GM10248 (cell line): ENCODE measurements around the gene ADAM10.

Experiments used
- CTCF ChIA-PET: fragments of 300-600 bp; sonication (Branson Sonifier 250); formaldehyde crosslinking; extraction: SDS; loops from one replicate; lab custom pipeline; 2021; ENCODE audit warnings: antibody characterized with exemption; lab: Yijun Ruan, JAX
- POLR2A ChIA-PET: fragments of 350-650 bp; sonication (Branson Sonifier 250); formaldehyde crosslinking; extraction: SDS; loops from one replicate; lab custom pipeline; 2020; ENCODE audit warnings: antibody characterized with exemption; lab: Yijun Ruan, JAX
- DNase-seq: peaks from one replicate; pipeline ENCODE4 v3.0.0; 2012; ENCODE audit errors: extremely low spot score
- CTCF ChIP-seq: IDR thresholded peaks from 2 replicates; pipeline ENCODE4 v1.5.1; 2012; ENCODE audit warnings: mild to moderate bottlenecking, low read depth; ENCODE audit errors: extremely low read depth, missing control alignments, control extremely low read depth

ADAM10 gene

GRCh38 chr15:58690703-58691102 is 58.8 kb downstream of the ADAM10 start:
- ChIA-PET CTCF (interaction anchor here (0.8 to 1.3 kb wide), 2 partner anchors 12 to 16 kb away, joined by 3 read pairs; no protein-coding TSS in a partner anchor), POLR2A (no interaction called here)
- DNase-seq, result no peak
- no peak for TF ChIP-seq CTCF

GRCh38 chr15:58689646-58690045 is 59.9 kb downstream of the ADAM10 start:
- CTCF ChIA-PET, result no interaction called here
- DNase-seq, result no peak
- TF ChIP-seq CTCF, result no peak
- POLR2A ChIA-PET, result no interaction called here

- no peak for TF ChIP-seq CTCF
- no peak for DNase-seq
- POLR2A ChIA-PET, result no interaction called here
- CTCF ChIA-PET, result interaction anchor here (0.8 kb wide), 1 partner anchor 41 kb away, joined by 3 read pairs; no protein-coding TSS in a partner anchor
Measured at GRCh38 chr15:58686286-58686685, 63.2 kb downstream of the ADAM10 start.

GRCh38 chr15:58684751-58685150 is 64.8 kb downstream of the ADAM10 start:
- no peak for TF ChIP-seq CTCF
- no peak for DNase-seq
- ChIA-PET CTCF (interaction anchor here (1.5 kb wide), 1 partner anchor 10 kb away, joined by 4 read pairs; no protein-coding TSS in a partner anchor), POLR2A (no interaction called here)

GRCh38 chr15:58684036-58684710 is 65.3 kb downstream of the ADAM10 start:
- POLR2A ChIA-PET, result no interaction called here
- CTCF ChIA-PET, result interaction anchor here (1.5 kb wide), 1 partner anchor 9 kb away, joined by 4 read pairs; no protein-coding TSS in a partner anchor
- no peak for TF ChIP-seq CTCF
- no peak for DNase-seq

- ChIA-PET CTCF (no interaction called here), POLR2A (no interaction called here)
- no peak for TF ChIP-seq CTCF
- no peak for DNase-seq
Measured at GRCh38 chr15:58682234-58682633, 67.3 kb downstream of the ADAM10 start.

GRCh38 chr15:58678683-58679082 is 70.8 kb downstream of the ADAM10 start:
- CTCF ChIA-PET, result interaction anchor here (1.1 kb wide), 1 partner anchor 12 kb away, joined by 3 read pairs; no protein-coding TSS in a partner anchor
- no peak for DNase-seq
- TF ChIP-seq CTCF, result no peak
- POLR2A ChIA-PET, result no interaction called here
